GM18907 (cell line): ENCODE data around the gene MRPL52.
A peak's percentile ranks its signal among the peaks of the same experiment; 100 is the strongest.
"Not testable (repeated sequence)": the region's sequence is repeated elsewhere in the genome, so short reads cannot be mapped to it uniquely, and the experiment has no call there.

Experiments
- ATAC-seq: cut with Tn5 transposase; IDR thresholded peaks from one replicate; pipeline ENCODE4 v1.9.1; 2021; ENCODE audit warnings: mild to moderate bottlenecking, moderate library complexity; ENCODE audit not compliant: unreplicated experiment

Gene MRPL52

DNA sequence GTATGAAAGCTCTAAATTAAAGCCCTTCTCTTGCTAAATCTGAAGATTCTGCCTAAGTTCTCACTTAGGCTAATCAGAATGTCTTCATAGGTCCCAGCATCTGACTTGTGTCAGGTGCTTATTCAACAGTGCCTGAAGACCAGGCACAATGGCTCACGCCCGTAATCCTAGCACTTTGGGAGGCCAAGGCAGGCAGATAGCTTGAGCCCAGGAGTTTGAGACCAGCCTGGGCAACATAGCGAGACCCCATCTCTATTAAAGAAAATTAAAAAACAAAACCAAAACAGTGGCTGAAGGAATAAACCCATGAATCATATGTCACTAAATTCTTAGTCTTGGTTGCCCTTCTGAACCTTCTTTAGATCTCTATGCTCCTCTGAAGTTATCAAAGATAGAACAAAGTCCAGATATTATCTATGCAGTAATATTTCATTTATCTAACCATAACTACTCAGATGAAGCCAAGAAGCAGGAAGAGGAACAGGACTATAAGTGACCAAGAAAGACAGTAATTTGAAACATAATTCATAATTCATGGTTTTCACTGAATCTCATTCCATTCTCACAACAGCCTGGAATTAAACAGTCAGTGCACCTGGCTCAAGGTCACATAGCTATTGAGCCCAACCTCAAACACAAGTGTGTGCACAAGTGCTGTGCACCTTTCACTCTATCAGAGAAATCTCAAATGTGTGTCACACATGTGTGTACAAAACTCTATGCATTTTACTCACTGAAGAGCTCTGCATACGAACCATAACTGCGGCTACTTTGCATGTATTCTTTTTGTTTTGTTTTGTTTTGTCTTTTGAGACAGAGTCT, 21.1 kb upstream of the MRPL52 start:
- ATAC-seq = no peak

- ATAC-seq = no peak
Observed at GRCh38 chr14:22811722-22812121, 18.0 kb upstream of the MRPL52 start.

DNA sequence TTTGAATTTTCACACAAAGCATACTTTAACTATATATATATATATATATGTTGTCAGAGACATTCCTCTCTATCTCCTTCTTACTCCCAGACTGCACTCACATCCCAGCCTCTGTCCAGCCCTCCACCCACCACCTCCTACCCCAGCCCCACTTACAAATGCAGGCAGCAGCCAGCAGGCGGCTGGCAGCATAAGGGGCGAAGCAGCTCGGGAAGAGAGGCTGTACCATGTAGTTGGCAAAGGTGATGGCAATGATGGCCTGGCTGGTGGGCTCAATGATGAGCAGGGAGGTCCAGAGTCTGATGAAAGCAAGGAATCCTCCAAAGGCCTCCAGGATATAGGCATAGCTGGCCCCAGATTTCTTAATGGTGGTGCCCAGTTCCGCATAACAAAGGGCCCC, 16.9 kb upstream of the MRPL52 start:
- no peak for ATAC-seq

DNA sequence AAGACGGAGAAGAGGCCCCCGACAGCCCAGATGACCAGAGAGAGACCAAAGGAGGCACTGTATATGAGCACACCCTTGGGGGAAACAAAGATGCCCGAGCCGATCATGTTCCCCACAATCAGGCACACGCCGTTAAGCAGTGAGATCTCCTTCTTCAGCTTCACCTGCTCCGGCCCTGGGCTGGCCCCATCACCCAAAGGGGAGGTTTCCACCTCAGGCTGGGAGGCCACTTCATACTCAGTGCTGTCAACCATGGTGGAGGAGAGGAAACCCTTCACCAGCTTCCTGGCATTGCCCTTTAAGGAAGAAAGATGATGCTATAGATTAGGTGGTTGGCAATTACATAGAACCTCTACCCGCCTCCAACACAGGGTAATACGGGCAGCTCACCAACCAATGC, 16.5 kb upstream of the MRPL52 start:
- no peak for ATAC-seq

DNA sequence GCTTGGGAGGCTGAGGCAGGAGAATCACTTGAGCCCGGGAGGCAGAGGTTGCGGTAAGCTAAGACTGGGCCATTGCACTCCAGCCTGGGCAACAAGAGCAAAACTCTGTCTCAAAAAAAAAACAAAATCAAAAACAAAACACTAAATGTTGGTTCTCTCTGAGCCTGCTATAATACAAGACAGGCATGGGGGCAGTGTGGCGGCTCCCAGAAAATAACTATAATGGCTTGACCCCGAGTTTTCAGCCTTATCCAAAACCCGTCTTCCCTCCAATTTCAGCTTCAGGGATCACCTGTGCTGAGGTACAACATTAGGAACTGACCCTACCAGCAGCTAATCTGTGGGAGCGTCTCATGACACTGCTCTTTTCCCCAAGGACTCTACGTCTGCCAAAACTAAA, 15.3 kb upstream of the MRPL52 start:
- no peak for ATAC-seq

DNA sequence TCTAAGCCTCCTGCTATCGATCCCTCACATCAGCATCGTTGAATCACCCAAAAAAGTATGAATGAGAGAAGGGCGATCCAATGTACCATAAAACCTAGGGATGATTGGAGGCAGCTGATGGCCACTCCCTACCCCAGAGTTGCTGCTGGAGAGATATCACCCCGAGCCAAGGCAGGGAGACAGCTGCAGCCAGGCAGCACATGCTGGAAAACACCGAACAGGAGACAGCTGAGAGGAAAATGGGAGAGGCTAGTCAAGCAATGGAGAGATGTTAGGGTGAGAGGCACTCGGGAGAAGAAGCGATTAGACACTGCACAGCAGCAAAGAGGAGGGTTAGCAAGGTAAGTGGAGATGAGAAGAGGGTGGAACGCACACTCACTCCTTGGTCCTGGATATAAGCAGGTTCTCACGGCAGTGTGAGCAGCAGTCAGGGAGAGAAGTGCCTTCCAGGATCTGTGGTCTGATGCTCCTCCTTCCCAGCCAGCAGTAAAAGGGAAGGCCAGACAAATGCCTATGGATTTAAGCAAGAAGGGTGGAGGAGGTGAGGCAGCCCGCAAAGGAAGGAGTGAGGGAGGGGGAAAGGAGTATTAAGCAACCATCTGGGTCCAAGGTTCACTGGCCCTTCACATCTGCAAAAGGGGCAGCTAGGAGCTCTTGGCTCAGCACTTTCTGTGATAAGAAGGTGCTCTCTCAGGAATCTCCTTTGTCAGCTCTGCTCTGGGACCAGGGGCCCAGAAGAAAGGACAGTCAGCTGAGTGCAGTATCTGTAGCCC, 14.6 kb upstream of the MRPL52 start, which contains the start of gene SLC7A7:
SLC7A7 (minus strand) TSS at position 495 of the 773 bp plus-strand sequence. CDS start 2,037 bp downstream, outside the sequence.
- ATAC-seq = no peak

DNA sequence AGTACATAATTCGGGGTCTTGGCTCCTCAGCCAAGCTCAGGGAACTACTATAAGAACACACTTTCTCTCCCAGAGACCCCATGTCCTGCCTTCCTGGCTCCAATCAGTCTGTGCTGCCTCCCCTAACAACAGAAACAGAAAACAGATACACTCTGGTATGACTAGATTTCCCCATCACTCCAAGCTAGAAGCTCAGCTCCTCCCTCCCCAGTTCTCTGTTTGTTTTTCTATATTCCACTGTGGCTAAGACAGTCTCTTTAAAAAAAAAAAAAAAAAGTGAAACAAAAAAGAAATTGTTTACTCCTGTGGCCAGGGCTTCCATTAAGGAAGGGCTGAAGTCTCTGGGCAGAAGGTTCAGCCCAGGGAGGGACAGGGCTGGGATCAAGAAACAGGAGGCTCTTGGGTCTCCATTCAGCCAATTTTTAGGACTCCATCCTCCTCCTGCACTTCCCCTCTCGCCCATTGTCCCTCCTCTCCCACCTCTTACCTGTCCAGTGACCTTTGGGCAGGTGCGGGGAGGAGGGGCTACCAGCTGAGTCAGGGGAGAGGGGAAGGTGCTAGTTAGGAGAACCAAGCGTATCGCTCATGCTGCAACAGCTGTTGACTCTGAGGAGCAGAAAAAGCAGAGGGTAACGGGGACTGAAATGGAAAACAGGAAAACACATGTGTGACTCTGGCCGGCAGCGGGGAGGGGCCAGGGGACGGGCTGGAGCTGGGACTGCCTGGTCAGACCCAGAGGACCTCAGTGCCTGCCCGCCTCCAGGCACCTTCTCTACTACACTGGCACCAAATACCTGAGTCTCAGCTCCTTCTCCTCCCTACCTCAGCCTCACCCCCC, 10.3 kb upstream of the MRPL52 start:
- no peak for ATAC-seq

DNA sequence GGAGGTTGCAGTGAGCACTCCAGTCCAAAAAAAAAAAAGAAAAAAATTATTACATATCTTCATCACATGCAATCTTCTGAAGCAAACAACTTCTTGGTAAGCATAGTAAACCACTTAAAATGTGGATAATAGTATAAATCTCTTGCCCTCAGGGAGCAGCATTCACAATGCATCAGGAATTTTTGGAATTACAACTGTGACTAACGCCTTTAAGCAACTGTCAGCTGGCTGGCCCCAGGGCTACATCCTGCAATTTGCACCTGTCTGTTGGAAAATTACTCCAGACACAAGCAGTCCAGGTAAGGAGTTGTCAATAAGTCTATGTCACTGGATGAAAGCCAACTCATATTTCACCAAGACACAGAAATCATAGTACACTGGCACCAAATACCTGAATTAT, 9.0 kb upstream of the MRPL52 start:
- no peak for ATAC-seq

GRCh38 chr14:22821193-22822015, 8.3 kb upstream of the MRPL52 start:
- no peak for ATAC-seq

DNA sequence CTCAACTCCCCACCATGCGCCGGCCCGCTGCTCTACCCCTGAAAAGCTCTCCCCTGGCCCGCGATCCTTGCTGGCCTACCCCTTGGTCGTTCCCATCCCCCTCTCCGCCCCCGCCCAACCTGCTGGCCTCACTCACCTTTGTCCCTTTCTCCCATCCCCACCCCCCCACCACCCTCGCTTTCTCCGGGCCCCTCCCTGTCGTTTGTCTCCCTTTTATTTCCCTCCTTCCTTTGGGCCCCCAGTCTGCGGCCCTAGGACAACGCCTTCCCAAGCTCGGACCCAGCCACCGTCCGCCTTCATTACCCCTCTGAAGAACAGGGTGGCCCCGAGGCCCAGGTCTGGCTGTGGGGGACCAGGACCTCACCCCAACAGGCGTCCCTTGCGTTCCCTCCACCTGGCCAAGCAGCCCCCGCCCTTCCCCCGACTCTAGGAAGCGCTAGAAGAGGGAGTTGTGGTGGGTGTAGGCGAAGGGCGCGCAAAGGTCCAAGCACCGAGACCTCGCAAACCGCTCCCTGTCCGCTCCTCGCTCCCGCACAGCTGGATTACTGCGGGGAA, 7.6 kb upstream of the MRPL52 start:
- ATAC-seq = no peak

- peak; percentile 64 for ATAC-seq
Observed at GRCh38 chr14:22822571-22823098, 7.1 kb upstream of the MRPL52 start.

- ATAC-seq = no peak
Observed at GRCh38 chr14:22824711-22825359, 4.9 kb upstream of the MRPL52 start.

- ATAC-seq = not testable (repeated sequence)
Observed at GRCh38 chr14:22829076-22829660, 519 bp upstream of the MRPL52 start.

DNA sequence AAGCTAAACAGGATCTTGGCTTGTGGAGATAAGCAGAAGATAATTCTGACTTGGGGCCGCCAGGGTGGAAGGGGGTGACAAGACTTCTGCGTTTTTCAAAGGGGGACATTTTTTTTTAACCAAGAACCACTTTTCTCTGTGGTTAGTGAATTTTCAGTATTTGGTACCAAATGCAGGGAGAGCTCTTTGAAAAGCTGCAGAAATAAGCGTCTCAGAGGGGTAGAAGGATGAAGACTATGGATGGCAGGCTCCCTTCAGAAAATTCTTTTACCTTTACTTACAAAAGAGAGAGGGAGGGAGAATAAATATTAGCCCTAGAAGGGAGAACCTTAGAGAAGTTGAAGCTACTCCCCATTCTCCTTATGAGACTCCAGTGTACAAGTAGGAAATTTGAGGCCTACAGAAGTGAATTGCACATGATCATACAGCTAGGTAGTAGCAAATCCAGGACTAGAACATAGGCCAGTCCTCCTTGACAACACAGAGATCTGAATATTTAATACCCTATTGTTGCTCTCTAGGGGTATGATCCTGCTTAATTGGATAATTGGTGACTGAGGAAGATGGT, 840 bp downstream of the MRPL52 start:
- ATAC-seq = no peak

DNA sequence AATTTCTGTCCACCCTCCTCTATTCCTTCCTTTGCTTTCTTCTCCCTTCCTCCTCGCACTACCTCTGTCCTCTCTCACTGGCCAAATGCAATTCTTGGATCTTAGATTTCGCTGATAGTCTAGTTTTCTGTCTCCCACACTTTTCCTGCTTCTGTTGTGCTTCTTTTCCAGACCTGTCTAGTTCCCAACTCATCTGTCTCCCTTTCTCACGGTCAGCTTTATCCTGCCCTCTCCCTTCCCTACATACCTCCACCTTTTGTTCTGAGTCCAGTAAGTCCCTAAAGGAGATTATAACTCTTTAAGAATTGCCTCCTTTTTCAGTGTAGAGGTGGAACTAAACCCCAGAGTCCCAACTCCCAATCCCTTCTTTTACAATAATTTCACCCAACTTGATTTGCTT, 5.8 kb downstream of the MRPL52 start:
- no peak for ATAC-seq

DNA sequence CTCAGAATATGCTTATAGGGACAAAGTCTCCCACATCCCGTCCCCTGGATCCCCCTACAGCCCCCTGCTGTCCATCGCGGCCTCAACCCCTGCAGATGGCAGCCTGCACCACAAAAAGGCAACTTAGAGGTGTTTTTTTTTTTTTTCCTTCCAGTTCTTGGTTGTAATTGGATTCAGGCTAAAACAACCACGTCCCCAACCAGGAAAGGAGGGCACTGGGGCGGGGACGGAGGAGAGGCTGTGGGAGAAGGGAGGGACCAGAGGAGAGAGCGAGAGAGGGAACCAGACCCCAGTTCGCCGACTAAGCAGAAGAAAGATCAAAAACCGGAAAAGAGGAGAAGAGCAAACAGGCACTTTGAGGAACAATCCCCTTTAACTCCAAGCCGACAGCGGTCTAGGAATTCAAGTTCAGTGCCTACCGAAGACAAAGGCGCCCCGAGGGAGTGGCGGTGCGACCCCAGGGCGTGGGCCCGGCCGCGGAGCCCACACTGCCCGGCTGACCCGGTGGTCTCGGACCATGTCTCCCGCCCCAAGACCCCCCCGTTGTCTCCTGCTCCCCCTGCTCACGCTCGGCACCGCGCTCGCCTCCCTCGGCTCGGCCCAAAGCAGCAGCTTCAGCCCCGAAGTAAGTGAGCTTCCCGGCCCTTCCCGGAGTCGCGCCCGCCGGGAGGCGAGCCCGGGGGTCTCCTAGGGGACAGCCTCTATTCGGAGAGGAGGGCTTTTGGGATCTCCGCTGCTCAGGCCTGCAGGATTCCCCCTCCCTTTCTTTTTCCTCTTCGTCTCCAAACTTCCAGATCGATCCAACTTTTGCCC, 6.8 kb downstream of the MRPL52 start, which contains the start of gene MMP14:
MMP14 (plus strand) TSS at position 285 of the 813 bp plus-strand sequence; CDS start at position 518, 233 bp downstream.
- ATAC-seq = no peak

GRCh38 chr14:22837114-22837749, 7.5 kb downstream of the MRPL52 start:
- ATAC-seq = no peak
